CD4-positive, alpha-beta T cell treated with Interleukin-17A for 1 hour (primary cell): ENCODE data around the gene GRK5.

Experiments used
- DNase-seq: peaks from one replicate; pipeline ENCODE4 v3.0.0-alpha.2; 2020

Gene GRK5

DNA sequence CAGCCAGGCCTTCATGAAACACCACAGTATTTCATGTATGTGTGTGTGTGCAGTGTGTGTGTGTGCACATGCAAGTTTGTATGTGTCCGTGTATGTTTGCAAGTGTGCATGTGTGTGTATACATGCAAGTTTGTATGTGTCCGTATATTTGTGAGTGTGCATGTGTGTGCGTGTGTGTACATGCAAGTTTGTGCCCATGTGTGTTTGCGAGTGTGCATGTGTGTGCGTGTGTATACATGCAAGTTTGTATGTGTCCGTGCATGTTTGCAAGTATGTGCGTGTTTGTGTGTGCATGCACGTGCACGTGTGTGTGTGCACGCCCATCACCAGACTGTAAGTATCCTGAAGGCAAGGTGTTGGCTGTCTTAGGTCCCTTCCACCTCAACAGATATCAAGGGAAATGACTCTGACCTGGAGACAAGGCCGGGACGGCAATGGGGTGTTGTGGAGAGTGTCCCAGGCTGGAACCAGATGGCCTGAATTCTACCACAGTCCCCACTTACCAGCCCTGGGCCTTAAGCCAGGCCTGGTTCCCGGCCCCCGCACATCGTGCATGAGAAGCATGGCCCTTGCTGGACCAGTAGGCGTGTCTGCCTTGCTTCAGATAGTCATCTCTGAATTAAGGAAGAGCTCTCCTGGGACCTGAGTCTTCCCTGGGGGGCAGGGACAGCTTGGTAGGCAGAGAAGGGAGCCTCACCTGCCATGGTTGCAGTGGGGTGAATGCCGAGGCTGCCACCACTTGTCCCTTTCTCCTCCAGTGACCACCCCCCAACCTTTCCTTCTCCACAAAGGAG lies 140.0 kb downstream of the GRK5 start:
- DNase-seq: no peak

DNA sequence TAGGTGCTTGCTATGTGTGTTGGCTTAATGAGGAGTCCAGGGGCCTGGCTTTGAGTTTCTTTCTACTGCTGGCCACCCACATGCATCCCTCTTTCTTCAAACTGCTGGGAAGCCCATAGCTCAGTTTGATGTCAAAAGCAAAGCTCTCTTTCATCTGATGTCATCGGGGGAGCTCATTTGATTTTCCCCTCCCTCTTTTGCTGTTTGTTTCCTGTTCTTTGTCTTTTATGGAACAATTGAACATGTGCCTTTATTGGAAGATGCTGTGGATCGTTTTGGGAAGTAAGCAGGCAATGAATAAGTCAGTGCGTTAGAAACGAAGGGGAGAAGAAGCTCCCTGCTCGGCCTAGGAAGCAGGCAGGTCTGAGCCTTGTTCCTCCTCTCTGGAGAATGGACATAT lies 140.7 kb downstream of the GRK5 start:
- no peak for DNase-seq

DNA sequence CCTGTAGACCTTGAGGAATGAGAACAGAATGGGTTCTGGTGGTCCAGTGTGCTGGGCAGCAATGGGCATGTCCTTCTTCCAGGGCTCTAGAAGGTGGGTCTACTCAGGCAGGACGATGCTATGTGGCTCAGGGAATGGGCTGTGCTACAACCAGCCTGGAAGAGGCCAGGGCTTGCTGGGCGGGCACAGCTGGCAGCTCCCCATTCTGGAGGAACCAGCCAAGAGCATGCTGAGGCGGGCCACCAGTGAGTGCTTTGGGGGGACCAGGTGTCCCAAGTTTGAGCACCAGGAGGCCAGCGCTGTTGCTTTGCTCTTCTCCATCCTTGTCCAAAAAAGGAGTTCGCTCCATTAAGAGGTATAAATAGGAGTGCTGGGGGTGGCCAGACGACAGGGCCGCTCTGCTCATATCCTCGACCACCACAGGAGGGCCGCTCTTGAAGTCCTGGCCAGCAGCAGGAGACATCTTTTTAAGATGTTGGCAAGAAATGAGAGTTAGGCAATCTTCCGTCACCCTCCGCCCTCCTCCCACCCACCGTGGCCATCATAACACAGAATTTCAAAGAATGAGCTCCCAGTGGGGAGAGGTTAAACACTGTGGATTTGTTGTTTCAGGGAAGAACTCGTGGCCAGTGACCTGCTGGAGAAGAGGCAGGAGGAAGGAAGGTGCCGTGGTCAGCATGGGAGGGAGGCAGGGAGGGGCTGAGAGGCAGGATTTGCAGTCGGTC lies 141.3 kb downstream of the GRK5 start:
- no peak for DNase-seq

DNA sequence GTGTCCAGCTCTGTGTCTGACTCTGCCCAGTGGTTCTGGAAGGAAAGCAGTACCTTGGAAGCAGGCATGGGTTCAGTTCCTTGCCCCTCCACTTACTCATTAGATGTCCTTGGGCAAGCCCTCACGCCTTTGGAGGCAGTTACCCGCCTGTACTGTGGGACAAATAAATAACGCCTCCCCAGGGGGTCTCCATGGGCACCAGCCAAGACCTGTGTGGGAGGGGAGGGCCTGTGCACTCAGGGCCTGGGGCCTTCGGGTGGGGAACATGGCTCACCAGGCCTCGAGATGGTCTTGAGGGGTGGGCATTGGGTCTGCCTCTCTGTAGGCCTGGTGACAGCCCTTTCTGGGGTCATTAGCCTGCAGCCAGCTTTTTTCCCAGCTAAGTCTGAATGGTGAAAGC lies 142.0 kb downstream of the GRK5 start:
- DNase-seq: no peak

DNA sequence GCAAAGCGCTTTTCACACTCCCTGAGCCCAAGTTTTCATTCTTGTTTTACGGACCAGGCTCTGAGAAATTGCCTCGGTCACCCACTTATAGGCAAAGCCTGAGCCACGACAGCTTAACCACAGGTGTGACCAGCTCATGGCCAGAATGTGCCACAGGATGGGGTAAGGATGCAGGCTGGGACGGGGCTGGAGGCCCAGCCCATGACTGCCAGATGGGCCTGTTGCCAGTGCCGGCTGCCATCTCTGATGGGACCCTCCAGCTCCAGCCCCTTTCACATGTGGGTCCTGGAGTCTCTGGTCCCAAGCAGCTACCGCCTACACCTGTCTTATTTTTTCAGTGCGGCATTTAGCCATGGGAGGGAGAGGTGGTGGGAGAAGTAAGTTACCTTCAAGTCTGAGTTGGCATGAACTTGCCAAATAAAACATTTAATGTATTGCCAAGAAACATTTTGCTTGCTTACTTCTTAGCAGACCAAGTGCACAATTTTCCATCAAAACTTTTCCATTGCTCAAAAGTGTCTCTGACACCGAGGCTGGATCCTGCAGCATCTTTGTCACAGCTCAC lies 142.6 kb downstream of the GRK5 start:
- DNase-seq: no peak

DNA sequence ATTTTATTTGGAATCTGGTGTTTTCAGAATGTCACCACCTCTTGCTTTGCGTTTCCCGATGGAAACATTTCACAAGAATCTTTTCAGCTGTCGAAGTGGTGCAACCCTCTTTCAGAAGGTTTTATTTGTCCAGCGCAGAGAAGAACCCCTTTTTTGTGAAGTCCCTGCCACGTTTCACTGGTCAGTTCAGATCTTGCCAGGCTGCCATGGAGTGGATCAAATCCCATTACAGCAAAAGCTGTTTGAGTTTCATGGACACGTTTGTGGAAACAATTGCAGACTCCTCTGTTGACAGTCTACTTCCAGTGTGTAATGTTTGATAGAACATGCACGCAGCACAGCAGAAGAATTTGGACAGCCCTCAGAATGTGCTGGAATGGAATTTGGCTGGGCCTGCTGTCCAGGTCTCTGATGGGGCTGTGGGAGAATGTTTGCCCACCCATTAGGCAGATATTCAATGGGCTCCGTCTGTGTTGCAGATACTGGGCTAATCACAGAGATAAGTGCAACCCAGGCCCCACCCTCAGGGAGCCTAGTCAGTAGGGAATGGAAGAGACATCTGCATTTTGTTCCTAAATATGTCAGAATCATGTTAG lies 143.2 kb downstream of the GRK5 start:
- no peak for DNase-seq

DNA sequence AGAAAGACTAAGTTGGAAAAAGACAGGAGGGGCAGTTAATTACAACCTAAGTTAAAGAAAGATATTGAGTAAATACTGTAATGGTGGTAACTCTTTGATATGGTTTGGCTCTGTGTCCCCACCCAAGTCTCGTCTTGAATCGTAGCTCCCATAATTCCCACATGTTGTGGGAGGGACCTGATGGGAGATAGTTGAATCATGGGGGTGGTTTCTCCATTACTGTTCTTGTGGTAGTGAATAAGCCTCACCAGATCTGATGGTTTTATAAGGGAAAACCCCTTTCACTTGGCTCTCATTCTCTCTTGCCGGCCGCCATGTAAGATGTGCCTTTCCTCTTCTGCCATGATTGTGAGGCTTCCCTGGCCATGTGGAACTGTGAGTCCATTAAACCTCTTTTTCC lies 143.8 kb downstream of the GRK5 start:
- no peak for DNase-seq

DNA sequence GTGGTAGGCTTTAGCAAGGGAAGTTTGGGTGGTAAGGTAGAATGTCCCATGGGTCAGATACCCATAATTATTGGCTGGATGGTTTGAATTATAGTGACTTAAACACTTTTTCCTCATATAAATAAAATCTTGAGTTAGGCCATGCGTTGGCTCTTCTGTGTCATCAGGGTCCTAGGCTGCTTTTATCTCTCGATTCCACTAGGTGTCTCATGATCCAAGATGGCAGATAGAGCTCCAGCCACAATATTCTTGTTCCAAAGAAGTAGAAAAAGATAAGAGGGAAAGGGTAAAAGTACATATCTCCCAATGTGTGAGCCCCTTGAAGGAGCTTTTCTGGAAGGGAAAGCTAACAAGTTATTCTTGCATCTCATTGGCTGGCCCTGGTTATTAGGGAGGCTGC lies 144.7 kb downstream of the GRK5 start:
- no peak for DNase-seq

DNA sequence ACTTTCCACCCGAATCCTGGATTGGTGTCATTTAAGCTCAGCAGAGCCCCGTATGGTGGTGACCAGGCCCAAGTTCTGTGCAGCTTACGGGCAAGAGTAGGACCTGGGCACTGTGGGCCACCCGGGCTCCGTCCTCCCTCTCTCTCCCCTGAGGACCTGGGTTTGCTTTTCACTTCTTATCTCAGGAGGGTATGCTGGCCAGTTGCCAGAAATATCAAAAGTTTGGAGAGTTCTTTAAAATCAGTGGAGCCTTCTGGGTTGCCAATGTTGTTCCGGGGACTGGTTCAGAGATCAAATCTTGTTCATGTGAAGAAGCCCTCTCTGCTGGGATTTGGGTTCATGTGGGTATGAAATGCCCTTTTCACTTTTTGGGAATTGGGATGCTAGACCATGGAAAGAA lies 145.4 kb downstream of the GRK5 start:
- no peak for DNase-seq

DNA sequence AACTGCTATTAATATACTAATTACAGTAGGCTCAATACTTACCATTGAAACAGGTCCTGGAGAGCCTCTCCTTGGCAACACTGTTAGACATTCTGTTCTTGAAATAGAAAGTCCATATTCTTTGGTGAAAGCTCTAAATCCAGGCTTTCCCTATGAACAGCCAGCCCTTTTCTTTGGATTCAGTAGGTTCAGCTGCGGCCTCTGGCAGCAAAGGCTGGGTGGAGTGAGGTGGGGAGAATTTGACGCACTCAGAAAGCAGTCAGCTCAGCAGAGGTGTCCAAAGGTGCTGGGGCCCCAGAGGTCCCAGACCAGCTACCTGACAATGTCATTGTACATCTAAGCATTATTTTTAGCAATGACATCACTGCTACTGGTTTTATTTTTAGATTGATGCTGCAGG lies 146.1 kb downstream of the GRK5 start:
- DNase-seq: no peak

DNA sequence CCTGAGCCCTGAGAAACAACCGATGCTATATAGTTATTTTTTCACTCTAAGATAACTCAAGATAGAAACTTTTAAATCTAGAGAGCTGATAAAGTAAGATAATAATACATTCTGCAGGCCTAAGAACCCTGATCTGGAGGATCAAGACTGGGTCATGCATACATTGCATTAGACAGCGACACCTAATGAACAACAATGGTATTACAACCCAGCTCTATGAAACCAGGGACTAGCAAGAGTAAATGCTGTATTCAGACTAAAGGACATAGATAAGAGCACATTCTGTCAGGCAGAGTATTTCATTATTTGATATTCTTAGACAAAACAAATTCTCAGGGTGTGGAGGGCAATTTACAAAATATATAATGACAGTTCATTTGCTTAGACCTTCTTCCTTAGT lies 148.6 kb downstream of the GRK5 start:
- no peak for DNase-seq

DNA sequence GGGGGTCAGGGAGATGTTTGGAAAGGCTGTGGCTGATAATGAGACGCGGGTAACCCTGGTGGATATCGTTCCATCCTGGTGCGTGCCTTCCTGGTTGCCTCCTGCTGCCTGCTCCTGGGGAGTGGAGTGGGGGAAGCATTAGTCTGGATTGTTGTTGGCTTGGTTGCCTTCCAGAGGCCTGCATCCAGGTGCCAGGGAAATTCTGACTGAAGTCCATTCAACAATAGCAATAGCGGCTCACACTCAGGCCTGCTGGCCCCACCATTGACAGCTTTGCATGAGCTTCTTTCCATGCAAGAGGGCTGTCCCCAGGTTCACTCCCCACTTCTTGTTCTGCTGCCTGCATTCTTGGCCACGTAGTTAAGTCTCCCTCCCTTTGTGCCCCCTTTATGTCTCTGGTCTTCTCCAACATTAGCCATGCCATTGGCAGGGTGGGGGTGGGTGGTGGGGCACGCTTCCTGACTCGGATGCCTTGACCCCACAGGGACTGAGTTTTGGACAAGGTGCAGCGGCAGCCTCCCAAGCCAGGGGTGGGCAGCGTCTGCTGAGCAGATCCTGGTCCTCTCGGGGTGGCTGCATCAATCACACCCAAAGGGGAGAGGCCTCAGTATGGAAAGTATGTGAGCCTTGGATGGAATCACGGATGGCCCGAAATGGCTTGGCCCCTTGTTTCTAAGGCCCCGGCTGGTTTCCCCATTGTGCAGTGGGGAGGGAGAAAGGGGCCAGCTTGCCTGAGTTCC lies 150.2 kb downstream of the GRK5 start:
- no peak for DNase-seq

DNA sequence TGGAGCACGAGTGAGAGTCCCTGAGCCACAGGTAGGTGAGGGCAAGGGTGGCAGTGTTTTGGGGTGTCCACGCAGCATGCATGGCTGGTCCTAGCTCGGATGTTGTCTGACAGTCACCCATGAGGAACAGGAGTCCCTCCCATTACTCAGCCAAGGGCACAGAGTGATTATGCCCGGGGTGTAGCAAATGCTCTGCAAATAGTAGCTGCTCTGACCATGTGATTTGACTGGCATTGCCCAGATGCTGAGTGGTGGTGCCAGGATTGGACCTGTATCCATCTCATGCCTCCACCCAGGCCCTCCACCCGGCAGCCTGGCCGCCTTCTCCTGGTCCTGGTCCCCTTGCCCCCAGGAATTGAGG lies 150.8 kb downstream of the GRK5 start:
- DNase-seq: no peak

DNA sequence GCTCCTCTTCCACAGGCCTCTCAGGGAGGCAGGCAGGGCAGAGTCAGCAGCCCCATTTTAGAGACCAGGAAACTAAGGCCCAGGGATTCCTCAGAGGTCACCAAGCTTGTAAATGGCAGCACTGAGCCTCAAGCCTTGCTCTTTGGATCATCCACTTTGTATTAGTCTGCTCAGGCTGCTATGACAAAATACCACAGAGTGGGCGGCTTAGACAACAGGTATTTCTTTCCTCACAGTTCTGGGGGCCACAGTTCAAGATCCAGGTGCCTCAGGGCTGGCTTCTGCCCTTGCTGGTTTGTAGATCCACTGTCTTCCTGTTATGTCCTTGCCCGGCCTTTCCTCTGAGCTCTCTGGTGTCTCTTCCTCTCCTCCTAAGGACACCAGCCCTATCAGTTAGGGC lies 151.2 kb downstream of the GRK5 start:
- no peak for DNase-seq

DNA sequence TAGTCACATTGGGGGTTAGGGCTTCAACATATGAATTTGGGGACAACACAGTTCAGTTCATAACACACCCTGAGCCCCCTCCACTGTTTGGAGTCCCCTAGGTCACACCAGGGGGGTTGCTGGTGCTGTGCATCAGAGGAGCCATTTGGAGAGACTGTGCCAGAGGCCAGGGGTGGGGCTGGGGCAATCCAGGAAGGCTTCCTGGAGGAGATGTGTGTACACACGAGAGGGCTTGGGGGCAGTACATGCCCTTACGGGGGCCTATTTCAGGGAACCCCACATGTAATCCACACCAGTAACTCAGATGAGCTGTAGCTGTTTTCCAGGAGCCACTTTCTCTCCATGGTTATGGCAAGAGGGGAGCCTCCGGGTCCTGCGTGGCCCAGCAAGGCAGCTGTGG lies 151.7 kb downstream of the GRK5 start:
- no peak for DNase-seq

DNA sequence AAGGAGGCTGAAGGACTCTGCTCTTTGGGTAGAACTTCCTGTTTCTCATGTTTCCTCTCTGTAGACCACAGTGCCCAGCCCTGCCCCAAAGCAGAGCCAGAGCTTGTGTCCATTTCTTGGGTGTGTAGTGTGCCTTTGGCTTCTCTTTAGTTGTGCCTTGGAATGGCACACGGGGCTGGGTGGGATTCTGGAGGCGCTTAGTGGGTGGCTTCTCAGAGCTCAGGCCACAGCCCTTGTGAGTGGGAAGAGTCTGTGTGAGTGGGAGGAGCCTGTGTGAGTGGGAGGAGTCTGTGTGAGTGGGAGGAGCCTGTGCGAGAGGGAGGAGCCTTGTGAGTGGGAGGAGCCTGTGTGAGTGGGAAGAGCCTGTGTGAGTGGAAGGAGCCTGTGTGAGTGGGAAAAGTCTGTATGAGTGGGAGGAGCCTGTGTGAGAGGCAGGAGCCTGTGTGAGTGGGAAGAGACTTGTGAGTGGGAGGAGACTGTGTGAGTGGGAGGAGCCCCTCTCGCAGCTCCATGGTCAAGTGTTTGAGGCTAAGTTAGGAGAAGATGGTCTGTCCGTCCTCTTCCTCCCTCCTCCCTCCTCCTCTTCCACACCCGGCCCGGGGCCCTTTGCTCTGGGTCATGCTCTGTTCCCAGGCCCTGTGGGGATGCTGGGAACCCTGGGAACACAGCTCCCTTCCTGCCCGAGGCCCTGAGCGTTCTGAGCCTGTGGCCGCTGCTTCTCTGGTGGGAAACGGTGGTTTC lies 153.0 kb downstream of the GRK5 start:
- DNase-seq: peak; percentile 9

DNA sequence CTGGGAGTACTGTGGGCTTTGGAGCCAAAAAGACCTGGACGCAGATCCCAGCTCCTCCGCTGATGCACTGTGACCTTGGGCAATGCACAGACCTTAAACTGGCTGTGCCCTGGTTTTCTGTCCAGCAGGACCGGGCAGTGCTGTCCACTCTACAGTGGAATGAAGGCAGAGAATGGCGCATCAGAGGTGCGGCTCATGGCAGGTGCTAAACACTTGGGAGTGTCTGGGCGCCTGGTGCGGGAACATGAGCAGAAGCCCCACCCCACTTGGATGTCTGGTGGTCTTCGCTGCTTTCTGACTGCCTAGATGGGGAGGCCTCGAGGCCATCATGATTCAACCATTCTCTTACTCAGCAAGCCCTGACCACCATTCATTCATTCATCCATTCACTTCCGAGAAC lies 153.7 kb downstream of the GRK5 start:
- no peak for DNase-seq

DNA sequence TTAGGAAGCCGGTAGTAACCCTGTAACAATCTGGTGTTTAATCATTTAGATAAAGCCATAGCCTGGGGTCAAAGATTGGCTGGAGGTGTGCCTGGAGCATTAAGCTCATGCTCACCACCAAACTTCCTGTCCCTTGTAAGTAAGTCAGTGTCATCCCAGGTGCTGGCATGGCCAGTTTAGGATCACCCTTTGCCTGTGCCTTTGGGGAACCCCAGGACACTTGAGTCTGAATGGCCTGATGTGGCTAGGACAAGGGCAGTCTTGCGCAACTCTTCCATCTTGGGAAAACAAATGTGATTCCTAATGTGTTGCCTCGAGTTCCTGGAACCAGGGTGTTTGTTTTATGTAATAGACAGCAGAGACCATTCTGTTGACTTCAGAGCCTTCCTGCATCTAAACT lies 154.8 kb downstream of the GRK5 start:
- no peak for DNase-seq

DNA sequence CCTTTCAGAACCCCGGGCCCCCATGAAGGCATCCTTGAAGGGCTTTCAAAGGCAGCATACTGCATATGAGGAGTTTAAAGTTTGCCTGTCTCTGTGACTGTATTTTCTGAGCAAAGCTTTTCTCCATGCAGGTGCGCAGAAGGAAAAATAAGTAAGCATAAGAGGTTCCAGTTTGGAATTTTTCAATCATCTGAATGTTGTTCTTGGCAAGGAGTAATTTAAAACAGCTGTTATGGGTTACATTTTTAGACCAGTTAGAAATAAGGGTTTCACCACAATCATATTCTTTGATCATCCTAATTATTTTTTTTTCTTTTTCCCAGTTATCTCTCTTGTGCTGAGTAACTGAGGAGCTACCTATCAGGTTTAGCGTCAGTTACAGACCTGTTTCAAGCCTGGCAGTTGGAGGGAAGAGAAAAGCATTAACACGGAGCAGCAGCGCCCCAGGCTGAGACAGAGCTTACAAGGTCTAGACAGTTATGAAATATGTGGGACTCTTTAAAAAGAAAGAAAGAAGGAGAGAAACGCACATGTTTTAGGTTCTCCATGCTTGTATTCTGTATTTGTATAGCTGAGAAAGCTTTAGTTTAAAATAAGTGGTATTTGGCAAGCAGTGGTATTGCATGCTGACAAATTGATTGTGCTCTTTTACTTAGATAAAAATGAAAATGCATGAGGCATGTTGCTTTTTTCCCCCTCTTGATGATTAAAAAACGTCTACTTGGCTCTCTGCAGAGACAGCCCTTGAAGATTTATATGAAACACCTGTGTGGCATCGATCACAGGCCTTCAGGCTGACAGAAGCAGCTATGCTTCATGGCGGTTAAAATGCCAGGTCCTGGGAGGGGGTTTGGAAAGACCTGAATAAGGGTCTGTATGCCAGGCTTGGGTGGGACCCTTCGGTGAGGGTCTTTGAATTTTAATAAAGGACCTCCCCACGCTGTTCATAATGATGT lies 157.6 kb downstream of the GRK5 start:
- no peak for DNase-seq

DNA sequence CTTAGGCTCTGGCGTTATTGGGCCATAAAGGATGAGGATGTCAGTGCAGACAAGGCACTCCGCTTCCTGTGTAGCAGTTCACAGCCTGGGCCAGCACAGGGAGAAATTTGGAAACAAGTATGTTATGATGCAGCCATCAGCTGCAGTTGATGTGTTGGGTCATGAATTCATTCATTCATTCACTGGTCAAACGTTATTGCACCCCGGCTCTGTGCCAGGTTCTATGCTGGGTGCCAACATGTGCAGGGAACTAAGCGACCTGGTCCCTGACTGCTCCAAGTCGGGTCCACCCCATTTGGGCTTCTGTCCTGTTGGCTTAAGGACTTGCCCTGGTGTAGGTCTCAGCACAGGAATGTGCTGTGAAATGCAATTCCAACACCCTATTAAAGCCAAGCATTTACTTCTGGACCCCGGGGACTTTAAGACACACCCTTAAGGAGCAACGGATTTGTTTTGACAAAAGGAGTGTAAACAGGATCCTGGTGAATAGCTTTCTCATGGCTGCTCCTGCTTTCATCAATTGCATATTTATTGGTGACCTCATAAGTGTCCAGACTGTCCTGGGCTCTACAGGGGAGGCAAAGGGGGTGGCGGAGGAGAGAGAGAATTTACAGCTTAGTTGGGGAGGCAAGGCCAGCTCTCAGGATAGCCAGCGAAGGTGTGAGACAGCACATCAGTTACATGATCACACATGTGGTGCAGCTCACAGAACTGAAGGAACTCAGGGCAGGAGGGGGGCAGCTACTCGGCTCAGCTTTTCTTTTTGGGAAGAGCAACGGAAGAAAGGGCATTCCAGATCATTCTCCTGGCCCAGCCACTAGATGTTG lies 158.6 kb downstream of the GRK5 start:
- no peak for DNase-seq
